A549 (cell line): Measurements from ENCODE around the gene ZNHIT2. TPM values are rescaled to one million over a fixed set of nuclear protein-coding genes. Genes with fewer than 3 reads are reported as not detected.

Experiments
- ATAC-seq, 2 experiments: fragments of 200-7000 bp in 1 of 2; fragments of >200 bp in 1 of 2; cut with Nextera tagmentation in 1 of 2; cut with Tn5 transposase in 1 of 2; 3 replicates each; pipeline versions ENCODE4 v1.8.0 to v1.9.1; 2018 to 2020; ENCODE audit warnings: mild to moderate bottlenecking in 1 of 2, moderate library complexity in 1 of 2
- CTCF ChIA-PET: fragments of 300-600 bp; sonication (Branson Sonifier 250); formaldehyde crosslinking; extraction: SDS; loops from one replicate; lab custom pipeline; 2021; ENCODE audit warnings: antibody characterized with exemption, inconsistent platforms; lab: Yijun Ruan, JAX
- POLR2A ChIA-PET: fragments of 350-600 bp; formaldehyde crosslinking; extraction: SDS; loops from one replicate; lab custom pipeline; 2021; ENCODE audit warnings: antibody characterized with exemption, inconsistent platforms; lab: Yijun Ruan, JAX
- DNase-seq, 2 experiments: peaks; one replicate each; pipeline versions ENCODE4 v3.0.0 to v3.0.0-alpha.2; 2011 to 2016; ENCODE audit warnings: low read depth in 1 of 2, low spot score in 1 of 2
- FAIRE-seq: peaks from 2 replicates; lab custom pipeline; 2011; peaks lifted over from hg19 to GRCh38; lab: Jason Lieb, UNC
- H3K27ac ChIP-seq, 2 experiments: fragments of >200 bp; sonication (Bioruptor Twin); formaldehyde crosslinking; 3 replicates each; pipeline ENCODE4 v1.5.1; 2016 to 2017
- H3K4me1 ChIP-seq: fragments of >200 bp; sonication (Bioruptor Twin); formaldehyde crosslinking; 3 replicates; pipeline ENCODE4 v1.6.1; 2016
- H3K4me2 ChIP-seq: fragments of >200 bp; sonication (Bioruptor Twin); formaldehyde crosslinking; 3 replicates; pipeline ENCODE4 v1.6.1; 2016
- H3K4me3 ChIP-seq: fragments of >200 bp; sonication (Bioruptor Twin); formaldehyde crosslinking; 3 replicates; pipeline ENCODE4 v1.5.1; 2016
- H3K9me3 ChIP-seq: fragments of >200 bp; sonication (Bioruptor Twin); formaldehyde crosslinking; 3 replicates; pipeline ENCODE4 v1.6.1; 2016
- ATOH8 ChIP-seq: fragments of 250-450 bp; sonication (Bioruptor Pico); IDR thresholded peaks from 2 replicates; pipeline ENCODE4 v1.5.0; 2020; ENCODE audit warnings: low read depth, mild to moderate bottlenecking, moderate library complexity
- BHLHE40 ChIP-seq: IDR thresholded peaks from 2 replicates; pipeline ENCODE4 v1.6.1; 2012; ENCODE audit warnings: low read depth, low read length, inconsistent platforms
- CBX8 ChIP-seq: fragments of 200-600 bp; sonication (generic); IDR thresholded peaks from 2 replicates; pipeline ENCODE4 v1.6.1; 2016
- CHD4 ChIP-seq: fragments of 200-600 bp; sonication (generic); IDR thresholded peaks from 2 replicates; pipeline ENCODE4 v1.6.1; 2016; ENCODE audit warnings: antibody characterized with exemption, mild to moderate bottlenecking, borderline replicate concordance
- CTCF ChIP-seq: fragments of >200 bp; sonication (Bioruptor Twin); formaldehyde crosslinking; IDR thresholded peaks from 3 replicates; pipeline ENCODE4 v1.5.1; 2016
- EP300 ChIP-seq, 2 experiments: fragments of >200 bp; sonication (Bioruptor Twin); formaldehyde crosslinking; IDR thresholded peaks; 2 replicates in 1 of 2; 3 replicates in 1 of 2; pipeline ENCODE4 v1.6.1; 2016 to 2017
- GATA3 ChIP-seq: IDR thresholded peaks from 2 replicates; pipeline ENCODE4 v1.6.1; 2012; ENCODE audit warnings: borderline replicate concordance
- HDAC2 ChIP-seq: fragments of 200-600 bp; sonication (generic); IDR thresholded peaks from 2 replicates; pipeline ENCODE4 v1.6.1; 2016
- HEYL ChIP-seq: fragments of 250-450 bp; sonication (Bioruptor Pico); IDR thresholded peaks from 2 replicates; pipeline ENCODE4 v1.8.0; 2021; ENCODE audit warnings: mild to moderate bottlenecking, moderate library complexity
- HMGXB4 ChIP-seq: fragments of 250-450 bp; sonication (Bioruptor Pico); IDR thresholded peaks from 2 replicates; pipeline ENCODE4 v1.5.0; 2021; ENCODE audit warnings: mild to moderate bottlenecking, moderate library complexity, borderline replicate concordance
- JUNB ChIP-seq: fragments of >200 bp; sonication (Bioruptor Twin); formaldehyde crosslinking; IDR thresholded peaks from 2 replicates; pipeline ENCODE4 v1.6.1; 2016
- MAFK ChIP-seq: fragments of 450-650 bp; IDR thresholded peaks from 2 replicates; pipeline ENCODE4 v1.6.1; 2014; ENCODE audit not compliant: partially characterized antibody
- MAX ChIP-seq: IDR thresholded peaks from 2 replicates; pipeline ENCODE4 v1.6.1; 2012
- NFE2L2 ChIP-seq: fragments of 150-350 bp; conservative IDR thresholded peaks from 2 replicates; pipeline ENCODE4 v1.6.1; 2014; ENCODE audit warnings: low read length
- NR3C1 ChIP-seq: fragments of >200 bp; sonication (Bioruptor Twin); formaldehyde crosslinking; IDR thresholded peaks from 3 replicates; pipeline ENCODE4 v1.6.1; 2017
- PBX3 ChIP-seq: IDR thresholded peaks from 2 replicates; pipeline ENCODE4 v1.6.1; 2012
- PHF8 ChIP-seq: fragments of 200-600 bp; sonication (generic); IDR thresholded peaks from 2 replicates; pipeline ENCODE4 v1.6.1; 2016; ENCODE audit warnings: low read depth, mild to moderate bottlenecking, antibody characterized with exemption, moderate library complexity, borderline replicate concordance
- RAD21 ChIP-seq, 2 experiments: fragments of >200 bp in 1 of 2; sonication (Bioruptor Twin) in 1 of 2; formaldehyde crosslinking in 1 of 2; IDR thresholded peaks in 1 of 2; conservative IDR thresholded peaks in 1 of 2; 2 replicates in 1 of 2; 3 replicates in 1 of 2; pipeline ENCODE4 v1.6.1; 2012 to 2018; ENCODE audit warnings: inconsistent platforms in 1 of 2
- RNF2 ChIP-seq: fragments of 200-600 bp; sonication (generic); IDR thresholded peaks from 2 replicates; pipeline ENCODE4 v1.6.1; 2016; ENCODE audit warnings: low read depth, mild to moderate bottlenecking, antibody characterized with exemption, moderate library complexity, borderline replicate concordance
- SREBF2 ChIP-seq: fragments of 450-650 bp; IDR thresholded peaks from 2 replicates; pipeline ENCODE4 v1.6.1; 2014; ENCODE audit warnings: mild to moderate bottlenecking, moderate library complexity
- USF2 ChIP-seq: fragments of 450-650 bp; IDR thresholded peaks from 2 replicates; pipeline ENCODE4 v1.6.1; 2014; ENCODE audit warnings: antibody characterized with exemption
- ZFP36 ChIP-seq: fragments of 450-650 bp; IDR thresholded peaks from 2 replicates; pipeline ENCODE4 v1.6.1; 2014; ENCODE audit warnings: borderline replicate concordance; ENCODE audit not compliant: partially characterized antibody
- ZSCAN20 ChIP-seq: fragments of 250-450 bp; sonication (Bioruptor Pico); IDR thresholded peaks from 2 replicates; pipeline ENCODE4 v1.8.0; 2022; ENCODE audit warnings: mild to moderate bottlenecking, moderate library complexity
- WGBS: methylation state at CpG from one replicate; pipeline ENCODE4 v1.1.6; 2017; ENCODE audit errors: missing lambda C conversion rate; 5-methylcytosine and 5-hydroxymethylcytosine counted together
- polyA plus RNA-seq, 4 experiments: library from polyadenylated mRNA; depleted of rRNA in 3 of 4; stranded (reverse); fragments of >200 nt; fragmentation: RNase III in 1 of 4; extraction: RNeasy Plus Mini Kit Qiagen cat#74134 plus additional on column Dnase treatment in 1 of 4; gene quantifications; 2 replicates in 3 of 4; 3 replicates in 1 of 4; pipeline ENCODE4 v1.2.3, GENCODE V29; 2011 to 2017

Gene ZNHIT2
- polyA plus RNA-seq, 2 of the 4 experiments (the other 2 are of a cell fraction), result 5.5 to 13.5 TPM

- H3K9me3 ChIP-seq, result no peaks in the 10 kb centered on the region
- no peaks in the 10 kb centered on the region for H3K4me1 ChIP-seq
- no peak for ATAC-seq
- DNase-seq, result no peak
- no peak overlapping the region for H3K4me3 ChIP-seq
- H3K4me2 ChIP-seq, result no peak overlapping the region
- ChIA-PET CTCF (interaction anchor here (1.8 kb wide), 1 partner anchor 114 kb away, joined by 3 read pairs; no protein-coding TSS in a partner anchor), POLR2A (no interaction called here)
- FAIRE-seq, result no peak
- no peak overlapping the region for H3K27ac ChIP-seq
- 32% methylated on average over 3 of the region's 3 CpGs for WGBS
- no peak for TF ChIP-seq ZFP36
- no peak for TF ChIP-seq SREBF2
- TF ChIP-seq RNF2, result no peak
- TF ChIP-seq MAFK, result no peak
- TF ChIP-seq HDAC2, result no peak
- no peak for TF ChIP-seq HEYL
- TF ChIP-seq HMGXB4 (CRISPR knock-in tag), result no peak
- no peak for TF ChIP-seq MAX
- no peak for TF ChIP-seq GATA3
- TF ChIP-seq CTCF, result no peak
- no peak for TF ChIP-seq NR3C1
- no peak for TF ChIP-seq NFE2L2
- TF ChIP-seq PHF8, result no peak
- TF ChIP-seq PBX3, result no peak
- no peak for TF ChIP-seq BHLHE40
- no peak for TF ChIP-seq ATOH8 (CRISPR knock-in tag)
- TF ChIP-seq, all 56 proteins: peak for 0
Observed at GRCh38 chr11:65160643-65161042, 43.1 kb upstream of the ZNHIT2 start.

- ChIA-PET POLR2A (no interaction called here), CTCF (interaction anchor here (0.6 to 1.5 kb wide), 2 partner anchors 15 to 46 kb away, joined by 3 read pairs; no protein-coding TSS in a partner anchor)
- WGBS, result 55% methylated on average over 5 of the region's 5 CpGs
Observed at GRCh38 chr11:65159012-65159411, 41.5 kb upstream of the ZNHIT2 start.

More at GRCh38 chr11:65159012-65159411, 41.5 kb upstream of the ZNHIT2 start:
- no peak for DNase-seq
- no peak for FAIRE-seq
- H3K4me3 ChIP-seq, result no peak overlapping the region
- H3K9me3 ChIP-seq, result no peaks in the 10 kb centered on the region
- no peak overlapping the region for H3K27ac ChIP-seq
- TF ChIP-seq BHLHE40 (no peak), CBX8 (no peak), CTCF (no peak), RAD21 (conservative IDR thresholded peaks at IDR 0.05 in 1 of 2, IDR thresholded peaks at IDR 0.05 in 1 of 2) (no peak), NR3C1 (no peak), MAX (no peak), CHD4 (no peak), JUNB (no peak), NFE2L2 (no peak), USF2 (no peak), ATOH8 (CRISPR knock-in tag) (no peak), EP300 (IDR thresholded peaks at IDR 0.05) (no peak), ZSCAN20 (no peak)
- H3K4me1 ChIP-seq, result no peaks in the 10 kb centered on the region
- ATAC-seq, result no peak
- no peak overlapping the region for H3K4me2 ChIP-seq
